Calu3 (cell line): ENCODE measurements around the gene GRM1. TPM values are rescaled to one million over a fixed set of nuclear protein-coding genes. Genes with fewer than 3 reads are reported as not detected.

Experiments used
- BruUV-seq: library from RNA; stranded (reverse); fragments of 400-500 nt; replicated peaks from 2 replicates; lab custom pipeline; 2021; lab: Mats Ljungman, UMichigan
- CTCF ChIA-PET: fragments of 300-600 bp; sonication (Branson Sonifier 250); formaldehyde crosslinking; loops from one replicate; lab custom pipeline; 2022; ENCODE audit warnings: antibody characterized with exemption; lab: Charles Lee
- DNase-seq: peaks from one replicate; pipeline ENCODE4 v3.0.0; 2022
- H3K27ac Mint-ChIP-seq: one replicate; pipeline ENCODE4 v1.8.0; 2022; ENCODE audit warnings: mixed read lengths; ENCODE audit not compliant: unreplicated experiment
- H3K27me3 Mint-ChIP-seq: one replicate; pipeline ENCODE4 v1.8.0; 2022; ENCODE audit warnings: mixed read lengths; ENCODE audit not compliant: unreplicated experiment
- H3K36me3 Mint-ChIP-seq: one replicate; pipeline ENCODE4 v1.8.0; 2022; ENCODE audit warnings: mild to moderate bottlenecking, moderate library complexity, mixed read lengths; ENCODE audit not compliant: insufficient read depth, unreplicated experiment
- H3K4me1 Mint-ChIP-seq: one replicate; pipeline ENCODE4 v1.8.0; 2022; ENCODE audit warnings: mild to moderate bottlenecking, low read depth, mixed read lengths; ENCODE audit not compliant: unreplicated experiment
- H3K4me3 Mint-ChIP-seq: one replicate; pipeline ENCODE4 v1.8.0; 2022; ENCODE audit warnings: mild to moderate bottlenecking, low read depth, moderate library complexity, mixed read lengths; ENCODE audit not compliant: unreplicated experiment
- H3K9me3 Mint-ChIP-seq: one replicate; pipeline ENCODE4 v1.8.0; 2022; ENCODE audit warnings: low read depth, mixed read lengths; ENCODE audit not compliant: unreplicated experiment
- intact Hi-C: fragments of 100-400 bp; cut with micrococcal nuclease; formaldehyde crosslinking; loops from one replicate; pipeline ENCODE4 v1.10.0; 2022; ENCODE audit not compliant: unreplicated experiment
- total RNA-seq: library from RNA; stranded (reverse); gene quantifications from 2 replicates; pipeline ENCODE4 v1.2.3, GENCODE V29; 2022
- TF ChIP-seq, protein P1 (sequence below): fragments of 200-600 bp; IDR thresholded peaks from one replicate; pipeline ENCODE4 v1.8.0; 2022; ENCODE audit warnings: antibody characterized with exemption; ENCODE audit not compliant: unreplicated experiment

Gene GRM1
- total RNA-seq, 1 experiment from 2014 or later = not detected

DNA sequence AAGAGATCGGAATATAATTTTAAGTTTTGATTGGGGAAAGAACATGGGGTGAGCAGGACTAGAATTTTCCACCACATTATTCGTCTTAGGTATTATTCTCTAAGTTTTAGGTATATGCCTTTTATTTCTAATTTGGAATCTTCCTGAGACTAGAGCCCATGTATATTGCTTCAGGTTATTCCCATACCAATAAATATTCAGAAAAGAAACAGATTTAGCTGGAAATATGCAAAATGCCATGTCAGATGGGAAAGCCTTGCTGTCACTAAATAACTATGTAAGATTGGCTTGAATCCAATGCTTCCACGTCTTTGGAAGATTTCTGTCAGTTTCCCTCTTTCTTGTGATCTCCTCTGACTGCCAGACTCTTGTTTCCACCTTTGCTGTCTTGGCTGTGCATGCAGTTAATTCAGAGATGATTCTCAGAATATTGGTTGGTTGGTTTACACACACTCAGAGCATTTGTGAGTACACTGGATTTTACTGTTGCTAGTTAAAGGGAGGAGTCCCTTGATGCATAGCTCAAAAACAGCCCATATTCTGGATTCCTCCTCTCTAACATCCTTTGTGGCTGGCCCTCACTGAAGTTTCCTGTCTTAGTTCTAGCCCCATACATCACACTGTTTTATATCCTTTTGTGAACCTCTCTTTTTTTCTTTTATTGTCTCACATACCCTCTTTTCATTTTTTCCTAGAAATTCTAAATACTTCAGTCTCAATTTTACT is 64.3 kb downstream of the GRM1 start:
- TF ChIP-seq, protein P1, sequence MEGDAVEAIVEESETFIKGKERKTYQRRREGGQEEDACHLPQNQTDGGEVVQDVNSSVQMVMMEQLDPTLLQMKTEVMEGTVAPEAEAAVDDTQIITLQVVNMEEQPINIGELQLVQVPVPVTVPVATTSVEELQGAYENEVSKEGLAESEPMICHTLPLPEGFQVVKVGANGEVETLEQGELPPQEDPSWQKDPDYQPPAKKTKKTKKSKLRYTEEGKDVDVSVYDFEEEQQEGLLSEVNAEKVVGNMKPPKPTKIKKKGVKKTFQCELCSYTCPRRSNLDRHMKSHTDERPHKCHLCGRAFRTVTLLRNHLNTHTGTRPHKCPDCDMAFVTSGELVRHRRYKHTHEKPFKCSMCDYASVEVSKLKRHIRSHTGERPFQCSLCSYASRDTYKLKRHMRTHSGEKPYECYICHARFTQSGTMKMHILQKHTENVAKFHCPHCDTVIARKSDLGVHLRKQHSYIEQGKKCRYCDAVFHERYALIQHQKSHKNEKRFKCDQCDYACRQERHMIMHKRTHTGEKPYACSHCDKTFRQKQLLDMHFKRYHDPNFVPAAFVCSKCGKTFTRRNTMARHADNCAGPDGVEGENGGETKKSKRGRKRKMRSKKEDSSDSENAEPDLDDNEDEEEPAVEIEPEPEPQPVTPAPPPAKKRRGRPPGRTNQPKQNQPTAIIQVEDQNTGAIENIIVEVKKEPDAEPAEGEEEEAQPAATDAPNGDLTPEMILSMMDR = no peak
- intact Hi-C loops = no loop called here
- Mint-ChIP-seq H3K9me3 (no peaks in the 10 kb centered on the region), H3K4me1 (no peaks in the 10 kb centered on the region), H3K27me3 (no peaks in the 10 kb centered on the region), H3K36me3 (no peaks in the 10 kb centered on the region), H3K4me3 (no peak overlapping the region), H3K27ac (no peak overlapping the region)
- CTCF ChIA-PET = no interaction called here
- no TSS peak for BruUV-seq
- DNase-seq = no peak

DNA sequence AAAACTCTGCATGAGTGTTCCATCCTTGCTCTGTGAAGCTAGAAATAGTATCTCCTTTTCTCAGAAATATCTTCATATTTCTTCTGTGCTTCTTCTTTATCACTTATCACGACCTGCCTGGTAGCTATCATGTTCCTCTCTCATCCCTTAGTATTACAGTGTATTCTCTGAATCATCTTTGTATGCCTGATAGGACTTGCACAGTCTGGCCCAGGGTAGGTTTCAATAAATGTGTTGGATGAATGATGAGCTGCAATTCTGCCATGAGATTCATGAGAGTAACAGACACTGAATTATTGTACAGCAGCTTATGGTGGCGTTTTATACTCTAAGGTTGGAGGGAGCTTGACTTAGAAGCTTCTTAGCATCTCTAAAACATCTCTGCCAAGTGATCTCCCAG is 66.6 kb downstream of the GRM1 start:
- H3K36me3 Mint-ChIP-seq = no peaks in the 10 kb centered on the region
- CTCF ChIA-PET = no interaction called here
- TF ChIP-seq, protein P1 = no peak

DNA sequence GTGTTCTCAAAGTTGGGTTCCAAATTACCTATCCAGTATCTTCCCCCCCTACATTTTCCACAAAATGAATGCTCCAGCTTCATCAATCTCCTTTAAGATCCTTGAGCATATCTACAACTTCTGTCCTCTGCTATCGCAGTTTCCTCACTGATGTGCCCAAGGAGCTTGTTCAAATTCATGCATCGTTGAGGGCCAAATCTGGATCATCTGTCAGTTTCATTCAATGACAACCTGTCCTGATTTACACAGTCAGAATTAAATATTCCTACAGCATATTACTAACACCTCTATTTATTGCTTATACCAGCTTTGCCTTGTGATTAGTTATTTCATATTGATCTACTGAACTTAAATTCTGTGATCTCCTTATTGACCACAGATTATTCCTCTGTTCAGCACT is 68.7 kb downstream of the GRM1 start:
- no peak overlapping the region for H3K27ac Mint-ChIP-seq
- no peaks in the 10 kb centered on the region for H3K9me3 Mint-ChIP-seq
- intact Hi-C loops = no loop called here
- H3K27me3 Mint-ChIP-seq = no peaks in the 10 kb centered on the region
- no peak overlapping the region for H3K4me3 Mint-ChIP-seq
- BruUV-seq = no TSS peak
- no peak for DNase-seq
- TF ChIP-seq, protein P1 = no peak
- CTCF ChIA-PET = no interaction called here
- no peaks in the 10 kb centered on the region for H3K4me1 Mint-ChIP-seq
- no peaks in the 10 kb centered on the region for H3K36me3 Mint-ChIP-seq

More for the DNA sequence above, 66.6 kb downstream of the GRM1 start:
- no peaks in the 10 kb centered on the region for H3K27me3 Mint-ChIP-seq
- H3K9me3 Mint-ChIP-seq = no peaks in the 10 kb centered on the region
- DNase-seq = no peak
- no peak overlapping the region for H3K27ac Mint-ChIP-seq
- intact Hi-C loops = no loop called here
- no peak overlapping the region for H3K4me3 Mint-ChIP-seq
- no TSS peak for BruUV-seq
- no peaks in the 10 kb centered on the region for H3K4me1 Mint-ChIP-seq

DNA sequence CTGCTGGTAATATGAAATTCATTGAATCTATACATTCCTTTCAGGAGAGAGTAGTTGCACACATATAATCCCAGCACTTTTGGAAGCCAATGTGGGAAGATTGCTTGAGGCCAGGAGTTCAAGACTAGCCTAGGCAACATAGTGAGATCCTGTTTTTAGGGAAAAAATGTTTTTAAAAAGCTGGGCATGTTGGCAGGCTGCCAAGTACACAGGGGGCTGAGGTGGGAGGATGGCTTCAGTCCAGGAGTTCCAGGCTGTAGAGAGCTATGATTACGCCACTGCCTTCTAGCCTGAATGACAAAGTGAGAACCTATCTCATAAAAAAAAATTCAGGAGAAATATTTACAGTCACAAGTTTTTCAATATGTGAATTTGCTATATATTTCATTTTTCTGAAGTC is 71.9 kb downstream of the GRM1 start:
- intact Hi-C loops = no loop called here
- H3K27ac Mint-ChIP-seq = no peak overlapping the region
- H3K4me1 Mint-ChIP-seq = no peaks in the 10 kb centered on the region
- no peaks in the 10 kb centered on the region for H3K9me3 Mint-ChIP-seq
- no TSS peak for BruUV-seq
- H3K27me3 Mint-ChIP-seq = no peaks in the 10 kb centered on the region
- TF ChIP-seq, protein P1 = no peak
- no peak overlapping the region for H3K4me3 Mint-ChIP-seq
- H3K36me3 Mint-ChIP-seq = no peaks in the 10 kb centered on the region
- DNase-seq = no peak
- CTCF ChIA-PET = no interaction called here
